ENCODE measurements around the gene IQCK.
"Not testable (repeated sequence)": the region's sequence is repeated elsewhere in the genome, so short reads cannot be mapped to it uniquely, and the experiment has no call there.

The IQCK gene

GRCh38 chr16:19760356-19761060 lies 42.4 kb downstream of the IQCK start:
- DNase-seq, result no peak

GRCh38 chr16:19765860-19766553 lies 47.9 kb downstream of the IQCK start:
- no peak for DNase-seq

GRCh38 chr16:19766554-19766884 lies 48.4 kb downstream of the IQCK start:
- DNase-seq, result no peak

- no peak for DNase-seq
Observed at GRCh38 chr16:19766988-19767387, 48.9 kb downstream of the IQCK start.

GRCh38 chr16:19767497-19767896 lies 49.4 kb downstream of the IQCK start:
- no peak for DNase-seq

GRCh38 chr16:19769239-19769638 lies 51.2 kb downstream of the IQCK start:
- no peak for DNase-seq

GRCh38 chr16:19771040-19771439 lies 53.0 kb downstream of the IQCK start:
- no peak for DNase-seq

- DNase-seq, result peak; percentile 95
Observed at GRCh38 chr16:19771796-19772195, 53.7 kb downstream of the IQCK start.

- no peak for DNase-seq
Observed at GRCh38 chr16:19774024-19774423, 56.0 kb downstream of the IQCK start.

GRCh38 chr16:19776147-19776546 lies 58.1 kb downstream of the IQCK start:
- DNase-seq, result peak; percentile 54

GRCh38 chr16:19776565-19776964 lies 58.5 kb downstream of the IQCK start:
- DNase-seq, result no peak

GRCh38 chr16:19780321-19780720 lies 62.2 kb downstream of the IQCK start:
- no peak for DNase-seq

GRCh38 chr16:19781226-19781625 lies 63.2 kb downstream of the IQCK start:
- no peak for DNase-seq

GRCh38 chr16:19783363-19784182 lies 65.5 kb downstream of the IQCK start:
- DNase-seq, result no peak

GRCh38 chr16:19784183-19784736 lies 66.2 kb downstream of the IQCK start:
- no peak for DNase-seq

- DNase-seq, result no peak
Observed at GRCh38 chr16:19785081-19785480, 67.0 kb downstream of the IQCK start.

GRCh38 chr16:19785512-19786130 lies 67.5 kb downstream of the IQCK start:
- no peak for DNase-seq

GRCh38 chr16:19801369-19801768 lies 83.3 kb downstream of the IQCK start:
- not testable (repeated sequence) for DNase-seq

GRCh38 chr16:19801824-19802223 lies 83.8 kb downstream of the IQCK start:
- not testable (repeated sequence) for DNase-seq

- DNase-seq, result no peak
Observed at GRCh38 chr16:19802612-19803011, 84.5 kb downstream of the IQCK start.

- peak; percentile 95 for DNase-seq
Observed at GRCh38 chr16:19804538-19805323, 86.7 kb downstream of the IQCK start.

- no peak for DNase-seq
Observed at GRCh38 chr16:19805459-19806162, 87.5 kb downstream of the IQCK start.

Data from NCI-H2171 treated with DMSO at 0.1 percent for 48 hours (cell line).